DND-41 (cell line): ENCODE results near the gene HSPB9.

Experiments
- ATAC-seq: fragments of 200-7000 bp; cut with Tn5 transposase; 3 replicates; pipeline ENCODE4 v1.9.1; 2021; ENCODE audit warnings: low read depth; ENCODE audit not compliant: insufficient read depth
- DNase-seq: peaks from one replicate; pipeline ENCODE4 v3.0.0-alpha.2; 2020
- H2AFZ ChIP-seq: 2 replicates; pipeline ENCODE4 v1.6.0; 2012; ENCODE audit warnings: low read depth, low read length
- H3K27ac ChIP-seq: 2 replicates; pipeline ENCODE4 v1.5.1; 2012; ENCODE audit warnings: low read length, inconsistent platforms
- H3K27me3 ChIP-seq: fragments of 200-600 bp; sonication (generic); 2 replicates; pipeline ENCODE4 v1.6.0; 2012; ENCODE audit warnings: low read length, mild to moderate bottlenecking, inconsistent platforms; ENCODE audit not compliant: insufficient read depth, poor library complexity
- H3K36me3 ChIP-seq: 2 replicates; pipeline ENCODE4 v1.5.1; 2012; ENCODE audit warnings: low read length, inconsistent platforms; ENCODE audit not compliant: insufficient read depth
- H3K4me1 ChIP-seq: 2 replicates; pipeline ENCODE4 v1.5.1; 2012; ENCODE audit warnings: mild to moderate bottlenecking, low read length; ENCODE audit not compliant: insufficient read depth
- H3K4me2 ChIP-seq: 2 replicates; pipeline ENCODE4 v1.6.0; 2012; ENCODE audit warnings: mild to moderate bottlenecking, moderate library complexity, low read length, inconsistent platforms; ENCODE audit not compliant: insufficient read depth
- H3K4me3 ChIP-seq, 2 experiments: fragments of 200-600 bp in 1 of 2; shearing (Covaris generic) in 1 of 2; 2 replicates each; pipeline ENCODE4 v1.5.1; 2012 to 2016; ENCODE audit warnings: inconsistent platforms in 2 of 2, low read length in 2 of 2, mild to moderate bottlenecking in 2 of 2, low read depth in 1 of 2, moderate library complexity in 1 of 2
- H3K79me2 ChIP-seq: 2 replicates; pipeline ENCODE4 v1.6.0; 2012; ENCODE audit warnings: low read length, inconsistent platforms; ENCODE audit not compliant: insufficient read depth
- H3K9ac ChIP-seq: 2 replicates; pipeline ENCODE4 v1.6.0; 2012; ENCODE audit warnings: low read depth, mild to moderate bottlenecking, inconsistent platforms, low read length, moderate library complexity
- H3K9me3 ChIP-seq: 2 replicates; pipeline ENCODE4 v1.5.1; 2012; ENCODE audit warnings: low read length, moderate library complexity, mild to moderate bottlenecking, inconsistent platforms; ENCODE audit not compliant: insufficient read depth, severe bottlenecking
- H4K20me1 ChIP-seq: 2 replicates; pipeline ENCODE4 v1.6.0; 2012; ENCODE audit warnings: low read length; ENCODE audit not compliant: insufficient read depth
- EZH2 ChIP-seq: IDR thresholded peaks from 3 replicates; pipeline ENCODE4 v1.6.1; 2012; ENCODE audit warnings: borderline replicate concordance, low read depth, mild to moderate bottlenecking, moderate library complexity, low read length, inconsistent platforms; ENCODE audit not compliant: severe bottlenecking
- TF ChIP-seq, protein P1 (sequence below): IDR thresholded peaks from 2 replicates; pipeline ENCODE4 v1.5.1; 2012; ENCODE audit warnings: borderline replicate concordance, low read length, moderate library complexity, mild to moderate bottlenecking; ENCODE audit not compliant: poor library complexity, severe bottlenecking; ENCODE audit errors: extremely low read depth

The HSPB9 gene

DNA sequence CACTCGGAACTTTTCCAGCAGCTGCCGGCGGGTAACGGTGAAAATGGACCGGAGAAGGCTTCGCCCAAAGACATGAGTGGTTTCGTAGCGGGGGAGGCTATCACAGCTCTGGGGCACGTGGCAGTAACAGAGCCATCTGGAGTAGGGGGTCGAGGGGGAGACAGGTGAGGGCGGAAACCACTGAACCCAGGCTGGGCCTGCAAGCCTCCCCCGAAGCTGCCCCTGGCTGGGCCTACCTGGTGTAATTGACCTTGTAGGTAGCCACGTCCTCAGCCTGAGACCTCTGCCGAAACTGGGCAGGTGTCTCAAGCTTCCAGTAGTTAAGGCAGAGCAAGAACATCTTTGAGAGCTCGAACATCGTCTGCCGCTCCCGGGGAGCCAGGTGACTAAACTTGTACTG, 3.3 kb upstream of the HSPB9 start:
- ATAC-seq (no peak), DNase-seq (no peak)
- H3K4me3 ChIP-seq, result no peak overlapping the region
- no peak overlapping the region for H3K9ac ChIP-seq
- H3K4me1 ChIP-seq, result peaks cover 45% of the 10 kb centered on the region
- H3K27me3 ChIP-seq, result no peaks in the 10 kb centered on the region
- no peaks in the 10 kb centered on the region for H4K20me1 ChIP-seq
- peaks cover 57% of the 10 kb centered on the region for H3K36me3 ChIP-seq
- TF ChIP-seq, protein P1, sequence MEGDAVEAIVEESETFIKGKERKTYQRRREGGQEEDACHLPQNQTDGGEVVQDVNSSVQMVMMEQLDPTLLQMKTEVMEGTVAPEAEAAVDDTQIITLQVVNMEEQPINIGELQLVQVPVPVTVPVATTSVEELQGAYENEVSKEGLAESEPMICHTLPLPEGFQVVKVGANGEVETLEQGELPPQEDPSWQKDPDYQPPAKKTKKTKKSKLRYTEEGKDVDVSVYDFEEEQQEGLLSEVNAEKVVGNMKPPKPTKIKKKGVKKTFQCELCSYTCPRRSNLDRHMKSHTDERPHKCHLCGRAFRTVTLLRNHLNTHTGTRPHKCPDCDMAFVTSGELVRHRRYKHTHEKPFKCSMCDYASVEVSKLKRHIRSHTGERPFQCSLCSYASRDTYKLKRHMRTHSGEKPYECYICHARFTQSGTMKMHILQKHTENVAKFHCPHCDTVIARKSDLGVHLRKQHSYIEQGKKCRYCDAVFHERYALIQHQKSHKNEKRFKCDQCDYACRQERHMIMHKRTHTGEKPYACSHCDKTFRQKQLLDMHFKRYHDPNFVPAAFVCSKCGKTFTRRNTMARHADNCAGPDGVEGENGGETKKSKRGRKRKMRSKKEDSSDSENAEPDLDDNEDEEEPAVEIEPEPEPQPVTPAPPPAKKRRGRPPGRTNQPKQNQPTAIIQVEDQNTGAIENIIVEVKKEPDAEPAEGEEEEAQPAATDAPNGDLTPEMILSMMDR, result no peak
- no peak for TF ChIP-seq EZH2
- peaks cover 14% of the 10 kb centered on the region for H3K79me2 ChIP-seq
- no peak overlapping the region for H3K27ac ChIP-seq
- peak overlapping the region; percentile 97 for H3K4me2 ChIP-seq
- H2AFZ ChIP-seq, result no peak overlapping the region
- H3K9me3 ChIP-seq, result no peaks in the 10 kb centered on the region

DNA sequence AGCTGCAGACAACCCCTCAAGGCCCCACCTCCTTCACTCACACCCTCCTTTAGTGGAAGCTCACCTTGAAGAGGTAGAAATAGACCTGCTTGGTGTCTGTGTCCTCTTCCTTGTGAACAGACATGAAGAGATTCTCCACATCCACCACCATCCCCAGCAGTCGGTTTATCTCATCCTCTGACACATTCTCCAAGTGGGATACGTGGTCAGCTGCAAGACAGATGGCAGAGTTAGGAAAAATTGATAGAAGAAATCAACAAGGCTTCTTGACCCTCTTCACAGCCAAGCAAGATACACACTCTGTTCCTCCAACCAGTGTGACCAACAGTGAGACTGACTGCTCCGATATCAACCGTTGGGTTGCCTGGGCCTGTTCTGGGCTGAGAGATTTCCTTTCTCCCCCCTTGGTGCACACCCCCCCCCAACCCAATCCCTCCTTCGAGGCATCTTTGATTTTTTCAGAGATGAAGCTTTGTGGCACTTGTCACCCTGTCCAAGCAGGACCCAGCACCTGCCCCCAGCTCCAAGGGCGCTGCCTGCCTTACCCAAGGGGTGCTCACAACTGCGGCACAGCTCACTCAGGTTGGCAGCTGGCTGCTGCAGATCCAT, 2.3 kb upstream of the HSPB9 start:
- DNase-seq, result no peak
- peaks cover 14% of the 10 kb centered on the region for H3K79me2 ChIP-seq

DNA sequence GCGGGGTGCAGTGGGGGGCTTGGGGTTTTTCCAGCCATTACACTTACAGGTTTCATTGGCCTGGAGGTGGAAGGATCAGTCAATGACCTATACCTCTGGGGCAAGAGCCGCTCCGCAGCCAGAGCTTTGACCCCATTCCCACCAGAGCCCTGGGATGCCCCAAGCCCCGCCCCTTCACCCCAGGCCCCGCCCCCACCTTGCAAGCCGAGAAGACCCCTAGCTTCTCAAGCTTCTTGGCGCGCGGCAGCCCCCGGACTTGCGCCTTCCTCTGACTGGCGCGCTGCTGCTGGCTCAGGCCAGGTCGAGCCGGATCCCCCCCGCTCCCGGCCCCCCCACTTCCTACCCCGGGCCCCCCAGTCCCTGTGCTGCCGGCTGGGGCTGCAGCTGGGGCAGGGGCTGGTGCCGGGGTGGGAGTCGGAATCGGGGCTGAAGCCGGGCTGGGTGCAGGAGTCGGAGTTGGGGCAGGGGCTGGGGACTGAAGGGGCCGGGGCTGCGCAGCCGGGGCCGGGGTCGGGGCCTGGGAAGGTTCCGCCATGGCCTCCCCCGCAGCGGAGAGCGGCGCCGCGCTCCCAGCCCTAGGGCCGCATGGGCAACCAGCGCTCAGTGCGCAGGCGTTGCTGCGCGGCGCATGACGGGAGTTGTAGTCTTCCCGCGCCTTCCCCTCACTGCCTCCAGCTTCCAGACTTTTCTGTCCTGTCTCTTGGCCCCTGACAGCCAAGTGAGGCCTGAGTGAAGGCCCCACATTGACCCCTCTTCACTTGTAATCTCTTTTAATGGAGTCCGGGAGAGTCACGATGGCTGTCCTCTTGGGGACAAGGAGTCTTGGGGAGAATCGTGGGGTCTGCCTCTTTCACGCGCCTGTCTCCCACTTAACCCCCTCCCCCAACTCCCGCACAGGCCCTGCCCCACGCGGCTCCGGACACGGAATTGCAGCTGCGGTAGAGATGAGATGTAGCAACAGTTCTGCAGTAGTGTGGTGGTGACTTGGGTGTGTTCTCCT, 1.5 kb upstream of the HSPB9 start, which contains the start of gene KAT2A:
Gene KAT2A, minus strand, starts transcription at position 598 of the 1,000 bp plus-strand sequence. Its CDS starts 63 bp downstream, at position 535.
- peak; percentile 83 for DNase-seq
- peaks cover 59% of the 10 kb centered on the region for H3K36me3 ChIP-seq
- no peaks in the 10 kb centered on the region for H3K9me3 ChIP-seq
- ATAC-seq, result peak; percentile 93
- H3K27ac ChIP-seq, result peak within 1 kb of the TSS; percentile 58
- H4K20me1 ChIP-seq, result no peaks in the 10 kb centered on the region
- H3K4me3 ChIP-seq, result peak within 1 kb of the TSS; percentile 59 to 74; a peak in 3 of 4 replicates
- H3K9ac ChIP-seq, result peak within 1 kb of the TSS; percentile 68
- TF ChIP-seq EZH2, result no peak
- TF ChIP-seq, protein P1, result no peak
- peak within 1 kb of the TSS; percentile 97 for H3K4me2 ChIP-seq
- peaks cover 37% of the 10 kb centered on the region for H3K4me1 ChIP-seq
- peak within 1 kb of the TSS; percentile 88 for H2AFZ ChIP-seq
- H3K79me2 ChIP-seq, result peaks cover 14% of the 10 kb centered on the region
- no peaks in the 10 kb centered on the region for H3K27me3 ChIP-seq

More for the DNA sequence above, 2.3 kb upstream of the HSPB9 start:
- Histone ChIP-seq H3K9ac (peak overlapping the region; percentile 68), H3K4me1 (peaks cover 39% of the 10 kb centered on the region), H3K4me2 (peak overlapping the region; percentile 97), H4K20me1 (no peaks in the 10 kb centered on the region), H3K27me3 (no peaks in the 10 kb centered on the region), H3K9me3 (no peaks in the 10 kb centered on the region), H3K36me3 (peaks cover 59% of the 10 kb centered on the region), H2AFZ (peak overlapping the region; percentile 61), H3K4me3 (peak overlapping the region; percentile 59 to 74; a peak in 3 of 4 replicates), H3K27ac (peak overlapping the region; percentile 58)
- ATAC-seq, result peak; percentile 7; the same call in 1 of the 3 replicates
- TF ChIP-seq EZH2, result no peak
- TF ChIP-seq, protein P1, result no peak
